Ramos (cell line): ENCODE results near the gene NDUFC2.
"Not testable (repeated sequence)": the region's sequence is repeated elsewhere in the genome, so short reads cannot be mapped to it uniquely, and the experiment has no call there.

Experiments
- in situ Hi-C: fragments of 300-500 bp; cut with MboI; formaldehyde crosslinking; loops from one replicate; pipeline ENCODE4 v1.14.3; 2022; ENCODE audit warnings: low sequenced_read_pairs; ENCODE audit not compliant: unreplicated experiment

The NDUFC2 gene

GRCh38 chr11:78080818-78081495 is 1.3 kb upstream of the NDUFC2 start:
- in situ Hi-C loops, result no loop called here

GRCh38 chr11:78080084-78080817 is 589 bp upstream of the NDUFC2 start:
- in situ Hi-C loops, result no loop called here

GRCh38 chr11:78078218-78079167 is 1.2 kb downstream of the NDUFC2 start:
- in situ Hi-C loops, result no loop called here

GRCh38 chr11:78077592-78077991 is 2.1 kb downstream of the NDUFC2 start:
- in situ Hi-C loops, result not testable (repeated sequence)

- in situ Hi-C loops, result no loop called here
Measured at GRCh38 chr11:78076733-78077403, 2.8 kb downstream of the NDUFC2 start.

GRCh38 chr11:78074756-78075155 is 4.9 kb downstream of the NDUFC2 start:
- in situ Hi-C loops, result no loop called here

- in situ Hi-C loops, result no loop called here
Measured at GRCh38 chr11:78072455-78072854, 7.2 kb downstream of the NDUFC2 start.

- in situ Hi-C loops, result no loop called here
Measured at GRCh38 chr11:78071717-78072116, 7.9 kb downstream of the NDUFC2 start.

GRCh38 chr11:78070621-78071020 is 9.0 kb downstream of the NDUFC2 start:
- in situ Hi-C loops, result no loop called here

- in situ Hi-C loops, result no loop called here
Measured at GRCh38 chr11:78069465-78069864, 10.2 kb downstream of the NDUFC2 start.

- in situ Hi-C loops, result no loop called here
Measured at GRCh38 chr11:78067704-78068103, 12.0 kb downstream of the NDUFC2 start.

GRCh38 chr11:78066471-78066870 is 13.2 kb downstream of the NDUFC2 start:
- in situ Hi-C loops, result no loop called here

- in situ Hi-C loops, result no loop called here
Measured at GRCh38 chr11:78065203-78065602, 14.5 kb downstream of the NDUFC2 start.

- in situ Hi-C loops, result no loop called here
Measured at GRCh38 chr11:78063440-78064181, 16.1 kb downstream of the NDUFC2 start, which contains the start of gene THRSP. THRSP (plus strand) TSS chr11:78063861; CDS start chr11:78063882, 21 bp downstream.

- in situ Hi-C loops, result no loop called here
Measured at GRCh38 chr11:78062671-78063070, 17.0 kb downstream of the NDUFC2 start.

GRCh38 chr11:78061921-78062311 is 17.7 kb downstream of the NDUFC2 start:
- in situ Hi-C loops, result no loop called here

- in situ Hi-C loops, result no loop called here
Measured at GRCh38 chr11:78061088-78061920, 18.4 kb downstream of the NDUFC2 start.

- in situ Hi-C loops, result no loop called here
Measured at GRCh38 chr11:78060533-78060932, 19.1 kb downstream of the NDUFC2 start.
